B cell (primary cell): Measurements from ENCODE around the gene LRP1.

Source experiments
- EZH2 ChIP-seq: IDR thresholded peaks from 2 replicates; pipeline ENCODE4 v1.6.1; 2012; ENCODE audit warnings: borderline replicate concordance, low read depth, mild to moderate bottlenecking, moderate library complexity, low read length; ENCODE audit not compliant: insufficient read depth, poor library complexity, severe bottlenecking
- TF ChIP-seq, protein P1 (sequence below): fragments of 200-600 bp; IDR thresholded peaks from one replicate; pipeline ENCODE4 v1.8.0; 2022; ENCODE audit warnings: antibody characterized with exemption, mild to moderate bottlenecking

DNA sequence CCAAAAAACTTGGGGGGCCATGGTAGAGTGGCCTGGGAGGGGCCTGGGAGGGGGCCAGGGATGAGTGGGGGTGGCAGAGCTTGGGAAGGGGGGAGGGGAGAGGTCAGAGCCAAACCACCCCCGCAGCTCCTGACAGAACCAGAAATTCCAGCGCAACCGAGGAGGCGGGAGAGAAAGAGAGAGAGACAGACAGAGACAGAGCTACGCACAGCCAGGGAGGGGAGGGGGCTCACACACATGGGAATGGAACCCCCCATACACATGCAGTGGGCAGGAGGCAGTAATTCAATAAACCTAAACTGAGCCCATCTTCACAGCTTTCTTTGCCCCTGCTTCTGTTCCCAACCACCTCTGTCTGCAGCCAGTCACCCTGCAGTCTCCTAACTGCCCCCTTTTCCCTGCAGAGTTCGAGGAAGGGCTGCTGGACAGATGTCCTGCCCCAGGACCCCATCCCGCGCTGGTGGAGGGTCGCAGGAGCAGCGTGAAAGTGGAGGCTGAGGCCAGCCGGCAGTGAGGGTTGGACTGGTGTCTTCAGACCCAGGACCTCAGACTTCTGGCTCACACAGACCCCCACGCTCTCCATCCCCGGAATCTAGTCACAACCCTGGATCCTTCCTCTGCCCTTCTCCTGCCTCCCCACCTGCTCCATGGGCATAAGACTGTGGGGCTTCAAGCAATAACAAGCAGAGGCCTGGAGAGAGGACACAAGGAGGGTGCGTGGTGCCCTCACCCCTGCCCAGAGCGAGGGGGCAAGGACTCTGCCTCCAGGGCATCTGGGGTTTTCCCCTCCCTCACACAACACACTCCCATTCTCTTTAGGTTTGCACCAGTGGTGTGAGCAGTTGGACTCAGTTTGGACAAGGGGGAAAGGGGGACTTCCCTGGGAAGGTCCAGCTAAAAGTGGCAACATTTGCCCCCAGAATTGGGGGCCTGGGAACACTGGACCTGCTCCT lies 33.8 kb upstream of the LRP1 start:
- TF ChIP-seq, protein P1, sequence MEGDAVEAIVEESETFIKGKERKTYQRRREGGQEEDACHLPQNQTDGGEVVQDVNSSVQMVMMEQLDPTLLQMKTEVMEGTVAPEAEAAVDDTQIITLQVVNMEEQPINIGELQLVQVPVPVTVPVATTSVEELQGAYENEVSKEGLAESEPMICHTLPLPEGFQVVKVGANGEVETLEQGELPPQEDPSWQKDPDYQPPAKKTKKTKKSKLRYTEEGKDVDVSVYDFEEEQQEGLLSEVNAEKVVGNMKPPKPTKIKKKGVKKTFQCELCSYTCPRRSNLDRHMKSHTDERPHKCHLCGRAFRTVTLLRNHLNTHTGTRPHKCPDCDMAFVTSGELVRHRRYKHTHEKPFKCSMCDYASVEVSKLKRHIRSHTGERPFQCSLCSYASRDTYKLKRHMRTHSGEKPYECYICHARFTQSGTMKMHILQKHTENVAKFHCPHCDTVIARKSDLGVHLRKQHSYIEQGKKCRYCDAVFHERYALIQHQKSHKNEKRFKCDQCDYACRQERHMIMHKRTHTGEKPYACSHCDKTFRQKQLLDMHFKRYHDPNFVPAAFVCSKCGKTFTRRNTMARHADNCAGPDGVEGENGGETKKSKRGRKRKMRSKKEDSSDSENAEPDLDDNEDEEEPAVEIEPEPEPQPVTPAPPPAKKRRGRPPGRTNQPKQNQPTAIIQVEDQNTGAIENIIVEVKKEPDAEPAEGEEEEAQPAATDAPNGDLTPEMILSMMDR = no peak
- no peak for TF ChIP-seq EZH2
